ENCODE measurements around the gene CHD9.
"Not testable (repeated sequence)": the region's sequence is repeated elsewhere in the genome, so short reads cannot be mapped to it uniquely, and the experiment has no call there.

The CHD9 gene

DNA sequence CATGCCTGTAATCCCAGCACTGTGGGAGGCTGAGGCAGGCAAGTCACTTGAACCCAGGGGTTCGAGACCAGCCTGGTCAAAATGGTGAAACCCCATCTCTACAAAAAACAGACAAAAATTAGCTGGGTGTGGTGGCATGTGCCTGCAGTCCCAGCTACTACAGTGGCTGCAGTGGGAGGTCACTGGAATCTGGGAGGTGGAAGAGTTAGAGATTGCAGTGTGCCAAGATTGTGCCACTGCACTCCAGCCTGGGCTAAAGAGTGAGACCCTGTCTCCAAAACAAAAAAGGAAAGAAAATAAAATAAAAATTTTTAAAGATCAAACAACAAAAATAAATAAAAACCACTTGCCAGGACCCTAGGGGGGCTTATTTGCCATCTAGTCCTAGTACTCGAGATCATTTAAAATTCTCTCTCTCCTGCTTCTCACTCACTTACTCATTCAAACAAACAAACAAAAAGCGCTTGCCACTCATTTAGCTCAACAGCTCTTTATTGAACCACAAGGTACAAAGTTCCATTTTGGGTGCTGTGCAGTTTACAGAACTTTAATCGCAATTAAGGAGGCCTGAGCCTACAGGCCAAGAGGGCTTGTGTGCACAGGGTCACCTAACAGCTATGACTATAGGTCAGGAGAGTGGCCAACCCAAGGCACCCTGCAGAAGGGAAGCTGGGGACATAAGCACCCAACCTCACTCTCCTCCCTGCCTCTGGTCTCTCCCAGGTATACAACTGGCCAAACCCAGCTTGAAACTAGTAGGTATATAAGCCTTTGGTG lies 6.5 kb upstream of the CHD9 start:
- H3K4me3 ChIP-seq (ENCODE audit: low read depth, low read length): no peak overlapping the region
- DNase-seq (ENCODE audit: low read depth): no peak
- TF ChIP-seq, protein P1, sequence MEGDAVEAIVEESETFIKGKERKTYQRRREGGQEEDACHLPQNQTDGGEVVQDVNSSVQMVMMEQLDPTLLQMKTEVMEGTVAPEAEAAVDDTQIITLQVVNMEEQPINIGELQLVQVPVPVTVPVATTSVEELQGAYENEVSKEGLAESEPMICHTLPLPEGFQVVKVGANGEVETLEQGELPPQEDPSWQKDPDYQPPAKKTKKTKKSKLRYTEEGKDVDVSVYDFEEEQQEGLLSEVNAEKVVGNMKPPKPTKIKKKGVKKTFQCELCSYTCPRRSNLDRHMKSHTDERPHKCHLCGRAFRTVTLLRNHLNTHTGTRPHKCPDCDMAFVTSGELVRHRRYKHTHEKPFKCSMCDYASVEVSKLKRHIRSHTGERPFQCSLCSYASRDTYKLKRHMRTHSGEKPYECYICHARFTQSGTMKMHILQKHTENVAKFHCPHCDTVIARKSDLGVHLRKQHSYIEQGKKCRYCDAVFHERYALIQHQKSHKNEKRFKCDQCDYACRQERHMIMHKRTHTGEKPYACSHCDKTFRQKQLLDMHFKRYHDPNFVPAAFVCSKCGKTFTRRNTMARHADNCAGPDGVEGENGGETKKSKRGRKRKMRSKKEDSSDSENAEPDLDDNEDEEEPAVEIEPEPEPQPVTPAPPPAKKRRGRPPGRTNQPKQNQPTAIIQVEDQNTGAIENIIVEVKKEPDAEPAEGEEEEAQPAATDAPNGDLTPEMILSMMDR (IDR thresholded peaks at IDR 0.05; ENCODE audit: control insufficient read depth, extremely low read depth, insufficient read depth): no peak

DNA sequence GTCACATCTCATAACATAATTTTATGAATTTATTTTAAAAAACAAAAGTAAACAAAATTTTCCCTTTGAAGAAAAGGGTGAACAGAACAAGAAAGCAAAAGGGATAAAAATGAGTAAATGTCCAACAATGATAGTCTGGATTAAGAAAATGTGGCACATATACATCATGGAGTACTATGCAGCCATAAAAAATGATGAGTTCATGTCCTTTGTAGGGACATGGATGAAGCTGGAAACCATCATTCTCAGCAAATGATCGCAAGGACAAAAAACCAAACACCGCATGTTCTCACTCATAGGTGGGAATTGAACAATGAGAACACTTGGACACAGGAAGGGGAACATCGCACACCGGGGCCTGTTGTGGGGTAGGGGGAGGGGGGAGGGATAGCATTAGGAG lies 3.5 kb upstream of the CHD9 start:
- H3K4me3 ChIP-seq (ENCODE audit: low read depth, low read length); DNase-seq (ENCODE audit: low read depth): not testable (repeated sequence)

- no peak for DNase-seq (ENCODE audit: low read depth)
- TF ChIP-seq, protein P1 (IDR thresholded peaks at IDR 0.05; ENCODE audit: control insufficient read depth, extremely low read depth, insufficient read depth): no peak
- H3K4me3 ChIP-seq (ENCODE audit: low read depth, low read length): peak within 1 kb of the TSS; percentile 5
These were observed 2.0 kb upstream of the CHD9 start, which contains the start of gene CHD9NB for GRCh38 chr16:53052519-53053501. Gene CHD9NB (minus strand): TSS chr16:53052897. CDS start chr16:53044158, 8,739 bp downstream.

DNA sequence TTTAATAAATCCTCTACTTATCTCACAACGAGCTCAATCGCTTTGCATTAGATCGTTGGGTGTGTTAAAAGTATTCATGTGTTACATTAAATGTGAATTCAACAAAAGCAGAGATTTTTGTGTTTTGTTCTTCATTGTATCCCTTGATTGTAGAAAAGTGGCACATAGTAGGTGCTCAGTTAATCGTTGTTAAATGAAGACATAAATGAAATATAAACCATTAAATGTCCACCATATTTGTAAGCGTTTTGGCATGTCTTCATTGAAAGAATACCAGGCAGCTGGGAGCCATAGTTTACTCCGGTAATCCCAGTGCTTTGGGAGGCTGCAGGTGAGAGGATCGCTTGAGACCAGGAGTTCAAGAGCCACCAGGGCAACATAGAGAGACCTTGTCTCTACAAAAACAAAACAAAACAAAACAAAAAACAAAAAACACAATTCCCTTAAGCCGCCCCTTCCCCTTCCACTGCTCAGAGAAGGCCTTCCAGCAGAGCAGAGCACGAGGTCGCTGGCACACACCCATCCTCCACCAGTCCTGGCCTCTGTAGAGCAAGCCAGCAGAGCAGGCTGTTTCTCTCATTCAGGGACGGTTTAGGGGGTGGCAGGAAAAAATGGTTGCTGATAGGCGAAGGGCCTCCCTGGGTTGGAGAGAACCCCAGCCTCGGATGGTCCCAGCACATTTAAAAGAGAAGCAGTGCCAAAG lies 673 bp upstream of the CHD9 start:
- TF ChIP-seq, protein P1 (IDR thresholded peaks at IDR 0.05; ENCODE audit: control insufficient read depth, extremely low read depth, insufficient read depth): no peak
- H3K4me3 ChIP-seq (ENCODE audit: low read depth, low read length): peak overlapping the region; percentile 78
- DNase-seq (ENCODE audit: low read depth): no peak

DNA sequence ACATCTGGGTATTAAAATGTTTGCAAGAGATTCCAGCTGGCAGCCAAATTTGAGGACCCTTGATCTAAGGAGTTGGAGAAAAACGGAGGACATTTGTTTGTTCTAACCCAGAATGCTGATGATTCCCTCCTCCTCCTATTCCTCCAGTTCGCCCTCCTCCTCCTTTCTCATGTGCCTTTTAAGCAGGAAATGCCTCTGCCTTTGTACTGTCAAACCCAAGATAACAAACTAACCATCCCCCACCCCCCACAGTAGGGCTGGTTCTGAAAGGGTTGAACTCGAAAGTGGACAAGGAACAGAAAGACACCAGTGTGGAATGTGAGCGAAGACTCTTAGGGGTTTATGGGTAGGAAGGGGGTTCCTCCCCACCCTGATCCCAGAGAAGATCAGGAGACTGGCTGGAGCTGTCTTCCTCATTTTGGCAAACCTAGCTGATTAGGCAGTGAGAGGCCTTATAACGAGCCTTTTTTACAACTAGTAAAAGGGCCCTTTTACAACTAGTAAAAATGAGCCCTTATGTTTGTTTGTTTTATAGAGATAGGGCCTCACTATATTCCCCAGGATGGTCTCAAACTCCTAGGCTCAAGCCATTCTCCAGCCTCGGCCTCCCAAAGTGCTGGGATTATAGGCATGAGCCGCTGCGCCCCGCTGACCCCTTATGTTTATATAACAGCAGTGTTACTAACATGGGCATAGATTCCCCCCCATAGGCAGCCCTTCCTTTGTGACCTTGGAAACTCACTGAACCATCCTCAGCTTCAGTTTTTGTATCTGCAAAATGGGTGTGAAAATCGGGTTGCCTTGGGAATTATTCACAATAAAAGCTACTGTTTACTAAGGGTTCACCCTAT lies 975 bp downstream of the CHD9 start:
- no peak for DNase-seq (ENCODE audit: low read depth)
- TF ChIP-seq, protein P1 (IDR thresholded peaks at IDR 0.05; ENCODE audit: control insufficient read depth, extremely low read depth, insufficient read depth): no peak
- H3K4me3 ChIP-seq (ENCODE audit: low read depth, low read length): peak overlapping the region; percentile 78

- DNase-seq (ENCODE audit: low read depth): no peak
- H3K4me3 ChIP-seq (ENCODE audit: low read depth, low read length): no peak overlapping the region; the same call in 1 of the 2 replicates
- TF ChIP-seq, protein P1 (IDR thresholded peaks at IDR 0.05; ENCODE audit: control insufficient read depth, extremely low read depth, insufficient read depth): no peak
These were observed 1.6 kb downstream of the CHD9 start for GRCh38 chr16:53056392-53056881.
